WERI-Rb-1 (cell line): ENCODE measurements around the gene FBXO36.

Experiments
- DNase-seq: peaks from one replicate; pipeline ENCODE4 v3.0.0-alpha.2; 2020
- H3K27ac ChIP-seq: fragments of 250-450 bp; sonication (Bioruptor Pico); 2 replicates; pipeline ENCODE4 v1.5.1; 2020; ENCODE audit warnings: mild to moderate bottlenecking, moderate library complexity
- H3K27me3 ChIP-seq: fragments of 250-450 bp; sonication (Bioruptor Pico); 2 replicates; pipeline ENCODE4 v1.5.1; 2021; ENCODE audit warnings: mild to moderate bottlenecking, low read depth, moderate library complexity; ENCODE audit not compliant: insufficient read depth, severe bottlenecking
- H3K36me3 ChIP-seq: fragments of 250-450 bp; sonication (Bioruptor Pico); 2 replicates; pipeline ENCODE4 v1.5.1; 2020; ENCODE audit warnings: mild to moderate bottlenecking, moderate library complexity
- H3K4me3 ChIP-seq: 2 replicates; pipeline ENCODE4 v1.5.1; 2011; ENCODE audit warnings: low read depth, mild to moderate bottlenecking, control low read depth, low read length
- H3K9me3 ChIP-seq: fragments of 250-450 bp; sonication (Bioruptor Pico); 2 replicates; pipeline ENCODE4 v1.5.1; 2021; ENCODE audit warnings: mild to moderate bottlenecking, moderate library complexity; ENCODE audit not compliant: severe bottlenecking
- TF ChIP-seq, protein P1 (sequence below): IDR thresholded peaks from 2 replicates; pipeline ENCODE4 v1.5.1; 2011; ENCODE audit warnings: low read depth, mild to moderate bottlenecking, control low read depth, inconsistent platforms, low read length

Gene FBXO36

DNA sequence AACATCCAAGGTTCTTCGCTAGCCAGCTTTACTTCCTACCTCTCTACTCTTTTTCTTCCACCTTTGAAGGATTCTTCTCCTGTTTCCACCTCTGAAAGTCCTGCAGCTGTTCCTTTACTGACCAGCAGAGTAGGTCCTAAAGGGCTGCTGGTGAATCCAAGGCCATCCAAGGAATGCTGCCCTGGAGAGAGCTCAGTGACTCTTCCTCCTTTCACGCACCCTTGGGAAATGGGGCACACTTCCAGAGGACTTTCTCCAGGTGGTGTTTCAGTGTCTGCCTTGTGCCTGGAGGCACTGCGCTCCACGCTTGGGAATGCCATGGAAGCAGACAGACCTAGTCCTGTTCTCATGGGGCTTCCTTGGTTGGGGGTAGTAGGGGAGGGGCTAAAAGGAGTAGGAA is 101.0 kb downstream of the FBXO36 start:
- no peak overlapping the region for H3K4me3 ChIP-seq
- no peak for DNase-seq
- H3K9me3 ChIP-seq: no peaks in the 10 kb centered on the region
- peaks cover 39% of the 10 kb centered on the region for H3K27me3 ChIP-seq
- H3K36me3 ChIP-seq: no peaks in the 10 kb centered on the region
- H3K27ac ChIP-seq: no peak overlapping the region
- TF ChIP-seq, protein P1, sequence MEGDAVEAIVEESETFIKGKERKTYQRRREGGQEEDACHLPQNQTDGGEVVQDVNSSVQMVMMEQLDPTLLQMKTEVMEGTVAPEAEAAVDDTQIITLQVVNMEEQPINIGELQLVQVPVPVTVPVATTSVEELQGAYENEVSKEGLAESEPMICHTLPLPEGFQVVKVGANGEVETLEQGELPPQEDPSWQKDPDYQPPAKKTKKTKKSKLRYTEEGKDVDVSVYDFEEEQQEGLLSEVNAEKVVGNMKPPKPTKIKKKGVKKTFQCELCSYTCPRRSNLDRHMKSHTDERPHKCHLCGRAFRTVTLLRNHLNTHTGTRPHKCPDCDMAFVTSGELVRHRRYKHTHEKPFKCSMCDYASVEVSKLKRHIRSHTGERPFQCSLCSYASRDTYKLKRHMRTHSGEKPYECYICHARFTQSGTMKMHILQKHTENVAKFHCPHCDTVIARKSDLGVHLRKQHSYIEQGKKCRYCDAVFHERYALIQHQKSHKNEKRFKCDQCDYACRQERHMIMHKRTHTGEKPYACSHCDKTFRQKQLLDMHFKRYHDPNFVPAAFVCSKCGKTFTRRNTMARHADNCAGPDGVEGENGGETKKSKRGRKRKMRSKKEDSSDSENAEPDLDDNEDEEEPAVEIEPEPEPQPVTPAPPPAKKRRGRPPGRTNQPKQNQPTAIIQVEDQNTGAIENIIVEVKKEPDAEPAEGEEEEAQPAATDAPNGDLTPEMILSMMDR: no peak

DNA sequence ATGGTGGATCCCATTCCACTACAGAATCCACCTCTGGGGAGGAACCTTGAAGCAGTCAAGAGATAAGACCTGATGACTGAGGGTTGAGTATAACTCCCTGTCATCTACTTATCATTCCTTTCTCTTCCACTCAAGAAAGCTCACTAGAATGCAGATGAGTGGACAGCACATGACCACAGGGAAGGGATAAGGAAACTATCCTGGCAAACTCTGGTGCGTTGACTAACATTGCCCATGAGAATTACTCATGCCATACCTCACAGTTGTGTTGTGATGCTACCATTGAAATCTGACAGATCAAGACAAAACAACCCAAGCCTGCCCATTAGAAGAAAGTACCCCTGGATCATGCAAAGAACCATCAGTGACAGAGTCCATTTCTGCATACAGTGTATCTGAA is 119.9 kb downstream of the FBXO36 start:
- H3K27me3 ChIP-seq: peaks cover 70% of the 10 kb centered on the region
- TF ChIP-seq, protein P1: no peak
- H3K4me3 ChIP-seq: no peak overlapping the region
- DNase-seq: no peak
- no peaks in the 10 kb centered on the region for H3K9me3 ChIP-seq
- H3K27ac ChIP-seq: no peak overlapping the region
- no peaks in the 10 kb centered on the region for H3K36me3 ChIP-seq

DNA sequence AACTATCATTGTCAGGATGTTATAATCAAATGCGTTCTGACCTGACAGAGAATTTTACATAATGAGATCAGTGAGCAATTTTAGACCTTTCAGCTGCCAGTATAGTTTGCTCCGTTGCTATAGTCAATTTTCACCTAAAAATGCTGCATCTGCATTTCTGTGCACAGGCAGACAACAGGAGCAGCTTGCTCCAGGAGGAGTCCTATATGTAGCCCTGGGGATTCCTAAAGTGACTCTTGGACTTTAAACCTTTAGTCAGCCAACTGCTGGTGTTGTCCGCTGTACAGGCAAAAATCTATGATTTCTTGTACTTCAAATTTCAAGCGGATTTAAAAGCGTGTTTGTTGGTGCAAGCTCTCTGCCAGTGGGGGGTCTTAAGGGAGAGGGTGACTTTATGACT is 120.7 kb downstream of the FBXO36 start:
- H3K4me3 ChIP-seq: no peak overlapping the region

DNA sequence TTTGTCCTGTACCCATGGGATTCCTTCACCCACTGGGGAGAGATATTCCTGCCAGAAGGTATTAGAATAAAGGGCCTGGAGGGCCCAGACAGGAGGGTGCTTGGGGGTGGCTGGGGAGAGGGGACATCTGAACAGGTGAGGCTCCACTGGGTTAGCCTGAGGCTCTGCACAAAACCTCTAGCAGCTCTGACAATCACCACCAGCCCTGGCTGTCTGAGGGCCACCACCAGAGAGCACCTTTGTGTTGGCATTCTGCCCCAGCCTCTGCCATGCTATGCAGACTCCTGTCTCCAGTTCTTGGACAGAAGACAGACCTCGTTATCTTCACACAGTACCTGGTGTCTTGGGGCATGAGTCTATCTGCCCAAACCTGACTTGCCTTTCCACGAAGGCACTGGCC is 121.2 kb downstream of the FBXO36 start:
- no peak overlapping the region for H3K27ac ChIP-seq
- no peaks in the 10 kb centered on the region for H3K9me3 ChIP-seq
- no peaks in the 10 kb centered on the region for H3K36me3 ChIP-seq
- TF ChIP-seq, protein P1: no peak
- no peak overlapping the region for H3K4me3 ChIP-seq
- DNase-seq: no peak
- H3K27me3 ChIP-seq: peaks cover 73% of the 10 kb centered on the region

More for the DNA sequence above, 120.7 kb downstream of the FBXO36 start:
- Histone ChIP-seq H3K9me3 (no peaks in the 10 kb centered on the region), H3K36me3 (no peaks in the 10 kb centered on the region), H3K27me3 (peaks cover 72% of the 10 kb centered on the region), H3K27ac (no peak overlapping the region)
- no peak for DNase-seq
- TF ChIP-seq, protein P1: no peak

DNA sequence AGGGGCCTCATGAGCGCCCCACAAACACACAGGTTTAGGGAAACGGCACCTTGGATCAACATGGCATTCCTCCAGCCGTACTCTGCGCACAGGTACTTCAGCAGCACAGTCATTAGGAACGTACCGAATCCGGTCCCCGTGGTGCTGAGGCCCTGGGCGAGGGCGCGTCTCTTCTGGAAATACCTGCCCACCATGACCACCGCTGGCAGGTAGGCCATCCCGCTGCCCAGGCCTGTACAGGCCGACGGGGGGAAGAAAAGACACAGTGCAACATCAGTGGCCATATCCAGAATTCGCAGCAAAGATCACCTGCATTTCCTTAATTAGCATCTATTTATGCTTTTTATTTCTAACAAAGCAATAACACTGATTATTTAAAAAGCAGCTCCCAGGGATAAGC is 124.2 kb downstream of the FBXO36 start:
- Histone ChIP-seq H3K9me3 (no peaks in the 10 kb centered on the region), H3K4me3 (no peak overlapping the region), H3K27ac (no peak overlapping the region), H3K27me3 (peaks cover 60% of the 10 kb centered on the region), H3K36me3 (no peaks in the 10 kb centered on the region)
- DNase-seq: no peak
- TF ChIP-seq, protein P1: no peak

DNA sequence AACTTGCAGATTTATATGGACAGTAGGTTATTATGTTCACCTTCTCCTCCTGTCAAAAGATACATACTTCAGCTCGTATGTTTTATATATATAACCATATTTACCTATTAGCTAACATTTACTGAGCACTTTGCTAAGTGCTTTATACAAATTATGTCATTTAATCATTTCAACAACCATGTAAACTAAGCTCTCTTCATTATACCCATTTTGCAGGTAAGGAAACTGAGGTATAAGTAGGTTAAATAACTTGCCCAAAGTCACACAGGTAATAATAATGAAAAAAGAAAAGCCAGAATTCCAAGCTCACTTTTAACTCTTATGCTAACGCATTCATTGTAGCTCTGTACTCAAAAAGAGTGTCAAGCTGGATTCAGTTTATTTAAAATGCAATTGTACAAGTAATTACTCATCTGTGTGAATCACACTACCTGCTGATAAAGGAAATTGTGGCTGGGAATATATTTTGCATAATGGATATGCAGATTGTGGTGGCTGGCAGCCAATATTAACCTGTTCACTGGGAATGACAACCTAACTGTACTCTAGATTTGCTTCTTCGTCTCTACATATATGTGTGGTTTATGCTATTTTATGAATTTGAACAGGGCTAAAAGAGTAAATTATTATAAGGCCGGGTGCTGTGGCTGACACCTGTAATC is 125.8 kb downstream of the FBXO36 start:
- H3K9me3 ChIP-seq: no peaks in the 10 kb centered on the region
- H3K4me3 ChIP-seq: no peak overlapping the region
- H3K27me3 ChIP-seq: peaks cover 61% of the 10 kb centered on the region
- no peak for DNase-seq
- no peaks in the 10 kb centered on the region for H3K36me3 ChIP-seq
- TF ChIP-seq, protein P1: no peak
- no peak overlapping the region for H3K27ac ChIP-seq
